IMR-90 (cell line): ENCODE results near the gene SERHL2. TPM values are rescaled to one million over a fixed set of nuclear protein-coding genes. Genes with fewer than 3 reads are reported as not detected.
"Not testable (repeated sequence)": the region's sequence is repeated elsewhere in the genome, so short reads cannot be mapped to it uniquely, and the experiment has no call there.

ENCODE experiments used
- ATAC-seq: fragments of 200-7000 bp; cut with Tn5 transposase; 2 replicates; pipeline ENCODE4 v1.9.1; 2020; ENCODE audit warnings: low read depth, mild to moderate bottlenecking, moderate library complexity
- BruUV-seq: library from RNA; stranded (reverse); fragments of 400-500 nt; replicated peaks from 2 replicates; lab custom pipeline; 2021; lab: Mats Ljungman, UMichigan
- CTCF ChIA-PET: fragments of 300-600 bp; formaldehyde crosslinking; extraction: SDS; loops from one replicate; lab custom pipeline; 2021; ENCODE audit warnings: antibody characterized with exemption; lab: Yijun Ruan, JAX
- POLR2A ChIA-PET: fragments of 300-600 bp; sonication (Branson Sonifier 250); formaldehyde crosslinking; loops from one replicate; lab custom pipeline; 2022; ENCODE audit warnings: antibody characterized with exemption; ENCODE audit not compliant: unreplicated experiment; lab: Charles Lee
- DNase-seq: peaks from one replicate; pipeline ENCODE4 v3.0.0; 2013
- H2AFZ ChIP-seq: replicated peaks from 2 replicates; pipeline ENCODE3; 2013; ENCODE audit warnings: low read length, mild to moderate bottlenecking; ENCODE audit not compliant: poor library complexity
- H2AK5ac ChIP-seq: 2 replicates; pipeline ENCODE4 v1.6.1; 2013; ENCODE audit warnings: low read depth, low read length, inconsistent platforms
- H2AK9ac ChIP-seq: replicated peaks from 2 replicates; pipeline ENCODE3; 2013; ENCODE audit warnings: mild to moderate bottlenecking, low read depth, low read length, moderate library complexity; ENCODE audit not compliant: poor library complexity
- H2BK120ac ChIP-seq: 2 replicates; pipeline ENCODE4 v1.6.1; 2013; ENCODE audit warnings: low read depth, low read length, inconsistent platforms
- H2BK15ac ChIP-seq: 3 replicates; pipeline ENCODE4 v1.6.1; 2013; ENCODE audit warnings: low read depth, low read length, inconsistent platforms
- H2BK20ac ChIP-seq: 2 replicates; pipeline ENCODE4 v1.6.1; 2013; ENCODE audit warnings: low read depth, mild to moderate bottlenecking, inconsistent platforms, low read length, moderate library complexity
- H2BK5ac ChIP-seq: 2 replicates; pipeline ENCODE4 v1.6.1; 2013; ENCODE audit warnings: mild to moderate bottlenecking, low read depth, low read length, inconsistent platforms; ENCODE audit not compliant: poor library complexity, severe bottlenecking
- H3K14ac ChIP-seq: replicated peaks from 2 replicates; pipeline ENCODE4 v1.6.1; 2013; ENCODE audit warnings: low read depth, low read length, inconsistent platforms
- H3K18ac ChIP-seq: 2 replicates; pipeline ENCODE4 v1.6.1; 2013; ENCODE audit warnings: low read depth, low read length, control low read depth
- H3K23ac ChIP-seq: 2 replicates; pipeline ENCODE4 v1.6.1; 2013; ENCODE audit warnings: low read depth, low read length, inconsistent platforms
- H3K27ac ChIP-seq: 2 replicates; pipeline ENCODE4 v1.5.1; 2013; ENCODE audit warnings: mild to moderate bottlenecking, control low read depth, low read length; ENCODE audit not compliant: insufficient read depth
- H3K27me3 ChIP-seq: 2 replicates; pipeline ENCODE4 v1.6.1; 2013; ENCODE audit warnings: low read length; ENCODE audit not compliant: control insufficient read depth, insufficient read depth
- H3K36me3 ChIP-seq: 2 replicates; pipeline ENCODE4 v1.6.1; 2013; ENCODE audit warnings: low read length, mixed read lengths; ENCODE audit not compliant: control insufficient read depth, insufficient read depth
- H3K4ac ChIP-seq: 2 replicates; pipeline ENCODE4 v1.6.1; 2013; ENCODE audit warnings: low read depth, low read length, inconsistent platforms
- H3K4me1 ChIP-seq: 2 replicates; pipeline ENCODE4 v1.6.1; 2013; ENCODE audit warnings: low read length, mixed read lengths; ENCODE audit not compliant: control insufficient read depth, insufficient read depth
- H3K4me2 ChIP-seq: 2 replicates; pipeline ENCODE4 v1.6.1; 2013; ENCODE audit warnings: low read depth, mild to moderate bottlenecking, control low read depth, low read length, moderate library complexity
- H3K4me3 ChIP-seq: 2 replicates; pipeline ENCODE4 v1.5.1; 2013; ENCODE audit warnings: low read depth, mild to moderate bottlenecking, control low read depth, low read length, moderate library complexity; ENCODE audit not compliant: insufficient read depth
- H3K56ac ChIP-seq: 2 replicates; pipeline ENCODE4 v1.6.1; 2013; ENCODE audit warnings: low read length, inconsistent platforms; ENCODE audit not compliant: insufficient read depth; ENCODE audit errors: extremely low read depth
- H3K79me1 ChIP-seq, 2 experiments: 2 replicates each; pipeline ENCODE4 v1.6.1; 2013; ENCODE audit warnings: low read length in 2 of 2, inconsistent platforms in 1 of 2, low read depth in 1 of 2
- H3K9ac ChIP-seq: 2 replicates; pipeline ENCODE4 v1.6.1; 2013; ENCODE audit warnings: low read depth, low read length, control low read depth
- H3K9me1 ChIP-seq: 2 replicates; pipeline ENCODE4 v1.6.1; 2013; ENCODE audit warnings: low read length, inconsistent platforms; ENCODE audit not compliant: insufficient read depth
- H3K9me3 ChIP-seq: 2 replicates; pipeline ENCODE4 v1.6.1; 2013; ENCODE audit warnings: low read length; ENCODE audit not compliant: control insufficient read depth, insufficient read depth
- H4K20me1 ChIP-seq: 2 replicates; pipeline ENCODE4 v1.6.1; 2013; ENCODE audit warnings: low read length, inconsistent platforms; ENCODE audit not compliant: insufficient read depth
- H4K5ac ChIP-seq: 2 replicates; pipeline ENCODE4 v1.6.1; 2013; ENCODE audit warnings: mild to moderate bottlenecking, low read depth, low read length, control low read depth
- H4K8ac ChIP-seq, 2 experiments: 2 replicates each; pipeline ENCODE4 v1.6.1; 2013; ENCODE audit warnings: low read depth in 2 of 2, low read length in 2 of 2, control low read depth in 1 of 2, inconsistent platforms in 1 of 2
- H4K91ac ChIP-seq: 2 replicates; pipeline ENCODE4 v1.6.1; 2013; ENCODE audit warnings: low read depth, low read length, inconsistent platforms; ENCODE audit not compliant: insufficient read depth
- MAFK ChIP-seq: IDR thresholded peaks from 2 replicates; pipeline ENCODE4 v1.6.1; 2012; ENCODE audit warnings: low read depth, low read length, improper control_type of control experiment
- SMC3 ChIP-seq: fragments of 150-350 bp; IDR thresholded peaks from 2 replicates; pipeline ENCODE4 v1.6.1; 2016; ENCODE audit warnings: low read depth, mild to moderate bottlenecking, antibody characterized with exemption, low read length, moderate library complexity
- WGBS, 2 experiments: methylation state at CpG; one replicate each; pipeline versions ENCODE4 v1.1.5 to v1.1.7; 2013; ENCODE audit warnings: missing lambda C conversion rate in 2 of 2; ENCODE audit not compliant: insufficient read length in 1 of 2; ENCODE audit errors: extremely low coverage in 2 of 2; 5-methylcytosine and 5-hydroxymethylcytosine counted together
- dilution Hi-C: fragments of 300-500 bp; cut with HindIII; formaldehyde crosslinking; loops from one replicate; pipeline ENCODE4 v1.14.3; 2018; ENCODE audit warnings: low sequenced_read_pairs; ENCODE audit not compliant: unreplicated experiment
- in situ Hi-C: fragments of 300-500 bp; cut with MboI; formaldehyde crosslinking; loops from 3 replicates; pipeline ENCODE4 v1.14.3; 2019; ENCODE audit warnings: low sequenced_read_pairs, inconsistent platforms, mixed read lengths
- intact Hi-C: fragments of 100-400 bp; cut with micrococcal nuclease; formaldehyde crosslinking; loops from 2 replicates; pipeline ENCODE4 v1.10.0; 2022
- polyA plus RNA-seq, 3 experiments: library from polyadenylated mRNA; depleted of rRNA; stranded (reverse); fragments of >200 nt; gene quantifications; 2 replicates each; pipeline ENCODE4 v1.2.3, GENCODE V29; 2012; ENCODE audit warnings: low replicate concordance in 1 of 3
- total RNA-seq: library from RNA; depleted of rRNA; stranded (reverse); fragments of >200 nt; gene quantifications from 2 replicates; pipeline ENCODE4 v1.2.3, GENCODE V29; 2012

SERHL2 gene
- total and polyA plus RNA-seq, 2 of the 4 experiments (the other 2 are of a cell fraction) = 4.5 to 5.0 TPM

- dilution Hi-C loops = no loop called here
- 74% methylated on average over 8 of the region's 14 CpGs; no CpG with 5 or more reads in 1 of the 2 experiments for WGBS, 2 experiments
- ATAC-seq (no peak), DNase-seq (no peak)
- Histone ChIP-seq H3K4me1 (peaks cover 3% of the 10 kb centered on the region), H2BK15ac (no peak overlapping the region), H2AK5ac (no peak overlapping the region), H3K14ac (no peak overlapping the region), H3K23ac (no peak overlapping the region), H2BK20ac (no peak overlapping the region), H3K9me3 (no peaks in the 10 kb centered on the region), H3K56ac (no peak overlapping the region), H4K20me1 (peaks cover 5% of the 10 kb centered on the region), H3K9ac (no peak overlapping the region), H3K4me3 (no peak overlapping the region), H4K8ac (no peak overlapping the region), H4K5ac (no peak overlapping the region), H2BK120ac (no peak overlapping the region), H4K91ac (no peak overlapping the region), H2AFZ (no peak overlapping the region), H3K4me2 (no peak overlapping the region), H2BK5ac (no peak overlapping the region), H3K18ac (no peak overlapping the region), H3K36me3 (peaks cover 27% of the 10 kb centered on the region), H3K9me1 (peaks cover 6% of the 10 kb centered on the region; the same call in 1 of the 2 replicates), H2AK9ac (no peak overlapping the region), H3K27ac (no peak overlapping the region), H3K4ac (no peak overlapping the region), H3K79me1 (peaks cover 0 to 16% of the 10 kb centered on the region in 2 experiments; a peak in 1 of 4 replicates), H3K27me3 (no peaks in the 10 kb centered on the region)
- intact Hi-C loops = no loop called here
- in situ Hi-C loops = no loop called here
- no TSS peak for BruUV-seq
- ChIA-PET CTCF (no interaction called here), POLR2A (no interaction called here)
- TF ChIP-seq MAFK (no peak), SMC3 (no peak)
Measured at GRCh38 chr22:42515896-42516295, 37.9 kb upstream of the SERHL2 start.

- dilution Hi-C loops, BruUV-seq, H2BK15ac ChIP-seq, H4K8ac ChIP-seq, H4K91ac ChIP-seq, H2BK5ac ChIP-seq, H3K23ac ChIP-seq, H2AK5ac ChIP-seq, H3K4me3 ChIP-seq, H3K14ac ChIP-seq, H3K27me3 ChIP-seq, intact Hi-C loops, H3K9ac ChIP-seq, DNase-seq, H3K4me2 ChIP-seq, H3K9me1 ChIP-seq, H4K20me1 ChIP-seq, H3K4me1 ChIP-seq, H4K5ac ChIP-seq, H2BK120ac ChIP-seq, H3K18ac ChIP-seq, ATAC-seq, H3K27ac ChIP-seq, in situ Hi-C loops, H2AFZ ChIP-seq, POLR2A ChIA-PET, H2BK20ac ChIP-seq, H3K9me3 ChIP-seq, H3K56ac ChIP-seq, H3K4ac ChIP-seq, H2AK9ac ChIP-seq: not testable (repeated sequence)
- Histone ChIP-seq H3K36me3 (peaks cover 22% of the 10 kb centered on the region), H3K79me1 (peaks cover 0 to 16% of the 10 kb centered on the region in 2 experiments; a peak in 1 of 4 replicates)
- WGBS, 2 experiments = no CpG with 5 or more reads among the region's 7 CpGs
- CTCF ChIA-PET = interaction anchor here (0.7 kb wide), 1 partner anchor 1652 kb away, joined by 5 read pairs; no protein-coding TSS in a partner anchor
Measured at GRCh38 chr22:42517103-42517502, 36.7 kb upstream of the SERHL2 start.
